H1 (cell line): ENCODE results near the gene XKR8. TPM values are rescaled to one million over a fixed set of nuclear protein-coding genes. Genes with fewer than 3 reads are reported as not detected.

Experiments
- JUN ChIP-seq: IDR thresholded peaks from 2 replicates; pipeline ENCODE4 v1.6.1; 2011; ENCODE audit warnings: low read depth, mild to moderate bottlenecking, improper control_type of control experiment, low read length
- polyA plus RNA-seq, 7 experiments: library from polyadenylated mRNA; depleted of rRNA in 3 of 7; stranded (reverse) in 5 of 7; unstranded in 2 of 7; fragments of >200 nt in 5 of 7; fragments of 200-250 nt in 2 of 7; gene quantifications; 1 replicate in 5 of 7; 2 replicates in 1 of 7; 4 replicates in 1 of 7; pipeline versions ENCODE4 v1.2.1 to v1.2.3, GENCODE V29; 2011 to 2013; ENCODE audit warnings: missing spikeins in 2 of 7, mixed read lengths in 2 of 7
- total RNA-seq: library from RNA; stranded (reverse); fragmentation: NEBNext Ultra II Directional; extraction: Animal tissue kit (Norgen Biotek cat#: 25700); gene quantifications from 2 replicates; pipeline ENCODE4 v1.2.1, GENCODE V29; 2021

XKR8 gene
- total and polyA plus RNA-seq, 2 of the 8 experiments (the other 6 are each of a cell fraction or from before 2014, with no cell fraction given) = 14.2 to 16.3 TPM

- TF ChIP-seq JUN = no peak
Observed at GRCh38 chr1:27971674-27972073, 11.9 kb downstream of the XKR8 start (continued).
